ENCODE results near the gene SECISBP2L.
"Not testable (repeated sequence)": the region's sequence is repeated elsewhere in the genome, so short reads cannot be mapped to it uniquely, and the experiment has no call there.

SECISBP2L gene, protein sequence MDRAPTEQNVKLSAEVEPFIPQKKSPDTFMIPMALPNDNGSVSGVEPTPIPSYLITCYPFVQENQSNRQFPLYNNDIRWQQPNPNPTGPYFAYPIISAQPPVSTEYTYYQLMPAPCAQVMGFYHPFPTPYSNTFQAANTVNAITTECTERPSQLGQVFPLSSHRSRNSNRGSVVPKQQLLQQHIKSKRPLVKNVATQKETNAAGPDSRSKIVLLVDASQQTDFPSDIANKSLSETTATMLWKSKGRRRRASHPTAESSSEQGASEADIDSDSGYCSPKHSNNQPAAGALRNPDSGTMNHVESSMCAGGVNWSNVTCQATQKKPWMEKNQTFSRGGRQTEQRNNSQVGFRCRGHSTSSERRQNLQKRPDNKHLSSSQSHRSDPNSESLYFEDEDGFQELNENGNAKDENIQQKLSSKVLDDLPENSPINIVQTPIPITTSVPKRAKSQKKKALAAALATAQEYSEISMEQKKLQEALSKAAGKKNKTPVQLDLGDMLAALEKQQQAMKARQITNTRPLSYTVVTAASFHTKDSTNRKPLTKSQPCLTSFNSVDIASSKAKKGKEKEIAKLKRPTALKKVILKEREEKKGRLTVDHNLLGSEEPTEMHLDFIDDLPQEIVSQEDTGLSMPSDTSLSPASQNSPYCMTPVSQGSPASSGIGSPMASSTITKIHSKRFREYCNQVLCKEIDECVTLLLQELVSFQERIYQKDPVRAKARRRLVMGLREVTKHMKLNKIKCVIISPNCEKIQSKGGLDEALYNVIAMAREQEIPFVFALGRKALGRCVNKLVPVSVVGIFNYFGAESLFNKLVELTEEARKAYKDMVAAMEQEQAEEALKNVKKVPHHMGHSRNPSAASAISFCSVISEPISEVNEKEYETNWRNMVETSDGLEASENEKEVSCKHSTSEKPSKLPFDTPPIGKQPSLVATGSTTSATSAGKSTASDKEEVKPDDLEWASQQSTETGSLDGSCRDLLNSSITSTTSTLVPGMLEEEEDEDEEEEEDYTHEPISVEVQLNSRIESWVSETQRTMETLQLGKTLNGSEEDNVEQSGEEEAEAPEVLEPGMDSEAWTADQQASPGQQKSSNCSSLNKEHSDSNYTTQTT

DNA sequence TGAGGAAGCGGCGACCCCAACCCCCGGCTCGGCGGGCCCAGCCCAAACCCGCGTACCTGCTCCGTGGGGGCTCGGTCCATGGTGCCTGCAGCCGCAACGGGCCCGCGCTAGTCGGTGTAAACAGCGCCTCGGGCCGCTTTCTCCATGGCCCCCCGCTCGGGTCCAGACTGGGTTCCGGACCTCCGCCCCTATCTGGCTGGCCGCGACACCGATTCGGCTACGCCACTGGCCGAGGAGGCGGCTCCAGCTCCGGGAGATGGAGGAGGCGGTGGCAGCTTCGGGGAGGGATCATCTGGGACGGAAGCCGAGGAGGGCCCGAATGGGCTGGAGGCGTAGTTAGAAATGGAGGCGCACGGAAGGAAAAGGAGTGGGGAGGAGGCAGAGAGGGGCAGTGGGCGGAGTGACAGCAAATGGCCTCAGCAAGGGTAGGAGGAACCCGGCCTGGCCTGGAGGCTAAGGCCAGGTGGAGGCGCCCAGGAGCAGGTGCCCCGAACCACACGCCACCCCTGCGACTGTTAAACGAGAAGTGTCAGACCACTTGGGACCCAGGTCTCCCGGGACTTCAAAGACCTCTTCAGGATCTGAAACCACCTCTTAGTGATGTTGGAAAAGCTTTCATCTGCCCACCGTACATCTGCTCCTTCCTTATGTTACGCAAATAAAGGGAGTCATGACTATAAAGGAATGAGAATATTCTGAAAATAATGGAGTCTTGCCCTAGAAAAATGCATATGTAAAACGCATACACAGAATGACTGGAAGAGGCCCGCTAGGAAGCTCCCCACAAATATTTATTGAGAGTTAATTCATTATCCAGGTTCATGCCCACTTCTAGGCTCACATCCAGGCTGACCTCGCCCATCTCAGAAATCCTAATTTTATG, at the start of gene SECISBP2L:
Gene SECISBP2L, minus strand, starts transcription at position 227 of the 883 bp plus-strand sequence. Its CDS starts 147 bp downstream, at position 80.
- peak; percentile 93 for DNase-seq

DNA sequence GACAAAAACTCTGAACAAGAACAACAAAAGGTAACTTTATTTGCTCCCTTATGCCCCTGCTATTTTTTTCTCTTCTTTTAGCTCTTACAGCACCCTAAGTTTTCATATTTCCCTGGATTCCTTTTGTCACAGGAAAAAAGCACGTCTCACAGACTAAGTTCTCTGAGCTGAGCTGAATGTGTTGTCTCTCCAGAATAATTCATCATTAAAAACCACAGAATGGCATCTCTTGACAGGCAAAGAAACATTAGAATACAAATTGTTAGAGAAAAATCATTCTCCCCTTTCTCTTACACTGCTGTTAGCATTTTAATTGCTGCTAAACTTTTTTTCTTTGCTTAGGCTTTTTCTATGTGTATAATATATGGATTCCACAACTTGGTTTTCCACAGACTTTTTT, 48.7 kb upstream of the SECISBP2L start:
- no peak for DNase-seq

DNA sequence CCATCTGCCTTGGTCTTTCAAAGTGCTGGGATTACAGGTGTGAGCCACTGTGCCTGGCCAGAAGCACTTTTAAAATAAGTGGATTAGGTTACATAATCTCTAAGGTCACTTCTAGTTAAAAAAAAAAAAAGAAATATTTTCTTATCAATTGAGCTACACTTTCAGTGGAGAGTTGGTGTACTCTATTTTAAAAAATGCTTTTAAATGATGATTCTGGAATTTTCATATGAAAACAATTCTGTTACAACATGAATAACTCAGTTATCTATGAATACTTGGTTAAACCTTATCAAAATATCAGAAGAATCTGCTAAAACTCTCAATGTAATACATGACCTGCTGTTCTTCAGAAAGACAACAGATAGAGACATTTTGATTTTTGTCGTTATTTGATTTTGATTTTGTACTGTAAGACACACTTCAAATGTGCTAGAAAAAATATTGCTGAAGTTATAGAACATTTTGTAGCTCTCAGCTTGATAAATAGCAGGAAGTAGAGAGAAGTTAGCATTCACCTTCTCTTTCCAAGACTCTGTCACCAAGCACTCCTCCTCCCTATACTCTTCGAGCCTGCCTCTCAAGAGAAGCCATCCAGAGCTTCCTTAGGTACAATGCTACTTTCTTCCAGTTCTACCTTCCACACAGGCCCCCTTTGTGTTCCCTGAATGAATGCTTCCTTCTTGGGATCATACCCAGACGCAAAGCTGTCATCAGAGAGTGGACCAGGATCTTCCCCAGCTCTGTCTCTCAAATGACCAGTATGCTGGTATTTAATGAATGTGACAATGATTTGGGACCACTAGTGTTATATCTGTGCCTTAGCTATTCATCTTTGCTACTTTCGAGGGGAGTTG, 47.2 kb upstream of the SECISBP2L start:
- DNase-seq = no peak

DNA sequence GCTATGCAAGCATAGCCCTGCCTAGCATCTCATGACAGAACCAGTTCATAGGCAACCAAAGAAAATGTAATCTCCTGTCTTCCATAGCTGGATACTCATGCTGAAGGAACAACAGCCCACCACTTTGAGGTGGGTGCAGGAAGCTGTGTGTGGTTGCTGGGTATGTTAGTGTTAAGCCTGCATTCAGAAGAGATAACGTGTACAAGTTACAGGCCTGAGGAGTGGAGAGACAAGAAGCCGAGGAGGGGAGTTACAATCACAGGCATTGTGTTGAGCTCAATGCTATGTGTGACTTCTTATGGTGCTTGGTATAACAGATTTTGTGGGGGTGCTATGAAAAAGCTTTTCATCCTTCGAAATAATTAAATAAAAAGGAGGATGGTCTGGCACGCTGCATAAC, 42.8 kb upstream of the SECISBP2L start:
- DNase-seq = no peak

DNA sequence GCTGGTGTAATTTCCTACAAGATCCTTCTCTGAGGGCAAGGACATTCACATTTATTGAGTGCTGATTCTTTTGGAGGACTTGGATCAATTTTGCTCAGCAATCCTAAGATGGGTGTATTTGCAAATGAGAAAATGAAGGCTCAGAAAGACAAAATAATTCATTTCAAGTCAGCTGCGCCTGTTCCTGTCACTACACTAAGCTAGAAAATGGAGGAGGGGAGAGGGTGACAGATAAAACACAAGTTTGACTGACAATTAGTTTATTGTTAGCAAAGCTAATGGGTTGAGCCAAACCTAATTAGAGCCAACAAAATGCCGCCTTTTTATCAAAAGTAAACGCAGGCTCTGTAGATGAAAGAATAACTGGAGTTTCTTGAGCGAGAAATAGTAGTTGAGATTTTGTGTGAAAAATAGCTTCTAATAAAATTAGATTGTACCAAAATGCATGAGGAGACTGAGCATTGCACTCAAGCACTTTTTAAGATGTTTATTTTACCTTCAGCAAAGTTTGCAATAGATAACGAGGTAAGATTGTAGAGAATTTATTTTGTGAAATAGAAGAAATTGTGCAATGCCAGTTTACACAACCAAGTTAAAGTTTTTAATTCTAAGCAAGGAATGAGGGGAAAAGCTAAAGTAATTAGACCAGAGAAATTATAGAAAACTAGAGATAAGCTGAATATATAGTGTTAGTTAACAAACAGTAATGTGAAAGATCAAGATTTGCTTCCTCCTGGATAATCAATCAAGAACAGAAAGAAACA, 39.6 kb upstream of the SECISBP2L start:
- no peak for DNase-seq

DNA sequence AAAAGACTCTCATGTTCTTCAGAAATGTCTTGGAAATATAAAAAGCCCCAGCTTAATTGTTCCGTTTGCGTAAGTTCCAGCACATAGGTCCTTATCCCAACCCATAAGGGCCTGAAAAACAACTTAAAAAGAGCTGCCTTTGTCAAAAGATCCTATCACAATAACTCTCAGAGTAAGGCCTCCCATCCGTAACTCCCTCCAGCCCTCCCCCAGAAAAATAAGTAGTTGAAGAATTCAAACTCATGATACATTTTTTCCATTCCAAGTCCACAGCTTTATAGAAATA, 38.0 kb upstream of the SECISBP2L start:
- DNase-seq = no peak

DNA sequence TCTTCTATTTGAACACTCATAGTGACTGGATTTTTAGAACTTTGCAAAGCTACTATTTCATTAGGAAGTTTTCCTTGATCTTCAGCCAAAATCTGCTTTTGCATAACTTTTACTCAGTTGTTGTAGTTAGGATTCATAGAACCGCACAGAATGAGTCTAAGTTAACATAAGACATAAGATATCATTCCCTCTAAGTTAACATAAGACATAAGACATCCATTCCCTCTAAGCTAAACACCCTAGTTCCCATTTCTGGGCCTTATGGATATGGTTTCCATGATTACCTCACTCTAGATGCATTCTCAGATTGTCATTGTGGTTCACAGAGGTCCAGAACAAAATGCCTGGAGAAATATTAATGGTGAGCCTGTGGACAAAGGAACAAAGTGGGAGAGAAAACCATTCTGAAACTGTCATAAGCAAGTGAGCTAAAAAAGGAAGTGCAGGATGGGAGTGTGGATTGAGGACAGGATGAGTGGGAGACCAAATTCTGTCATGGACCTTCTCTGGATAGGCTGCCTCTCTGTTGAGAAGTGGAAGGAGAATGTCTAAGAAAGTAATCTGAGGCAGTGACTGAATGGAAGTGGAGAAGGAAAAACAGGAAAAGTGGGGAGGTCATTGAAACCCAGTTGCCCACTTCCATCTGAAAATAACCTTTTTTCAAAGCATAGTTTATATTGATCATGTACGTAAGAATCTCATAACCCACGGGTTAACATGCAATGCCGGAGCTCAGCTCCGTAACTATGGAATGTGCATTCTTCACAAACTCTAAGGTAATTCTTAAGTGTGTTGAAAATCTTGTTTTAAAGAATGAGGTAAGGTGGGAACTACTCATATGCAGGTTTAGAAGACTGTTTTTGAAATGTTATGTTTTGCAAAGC, 37.4 kb upstream of the SECISBP2L start:
- no peak for DNase-seq

DNA sequence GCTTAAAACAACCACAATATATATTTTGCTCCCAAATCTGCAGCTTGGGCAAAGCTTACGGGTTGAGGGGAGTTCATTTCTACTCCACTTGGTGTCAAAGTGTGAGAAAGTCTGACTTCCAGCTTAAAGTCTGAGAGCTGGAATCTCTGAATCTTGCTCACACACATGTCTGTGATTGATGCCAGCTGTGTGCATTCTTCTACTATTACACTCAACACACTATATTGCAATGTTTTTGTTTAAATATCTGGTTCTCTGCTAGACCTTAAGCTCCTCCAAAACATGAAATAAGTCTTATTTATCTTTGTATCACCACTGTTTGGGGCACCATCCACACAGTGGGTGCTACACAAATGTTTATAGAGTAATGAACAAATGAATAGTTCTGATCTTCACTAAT, 36.7 kb upstream of the SECISBP2L start:
- DNase-seq = no peak

DNA sequence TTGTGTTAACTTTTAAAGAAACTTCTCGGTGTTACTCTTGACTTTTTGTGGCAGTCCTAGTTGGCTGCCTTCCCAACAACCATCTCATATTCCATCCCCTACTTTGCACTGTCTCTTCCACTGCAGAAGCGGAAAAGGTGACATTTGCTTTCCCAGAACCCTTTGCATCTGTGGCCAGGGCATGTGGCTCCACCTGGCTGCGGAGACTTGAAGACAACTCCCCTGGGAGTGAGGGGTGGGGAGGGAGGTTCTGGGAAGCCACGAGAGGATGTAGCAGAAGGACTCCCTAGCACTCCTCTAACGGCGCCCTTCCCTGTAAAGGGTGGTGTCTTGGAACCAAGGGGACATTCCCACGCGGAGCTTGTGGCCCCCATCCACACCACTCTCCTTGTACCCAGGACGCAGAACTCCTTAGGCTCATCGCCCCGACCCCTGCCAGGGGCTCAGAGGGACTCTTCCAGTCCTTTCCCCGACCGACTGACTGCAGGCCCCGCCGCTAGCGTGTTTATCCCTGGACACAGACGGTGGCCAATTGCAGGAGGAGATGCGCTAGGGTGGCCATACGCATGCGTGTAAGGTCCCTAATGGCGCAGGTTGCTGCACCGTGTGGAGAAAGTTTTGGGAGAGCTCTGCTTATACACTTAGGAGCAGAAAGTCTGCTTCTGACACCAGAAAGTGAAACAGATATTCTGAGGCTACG, 33.2 kb upstream of the SECISBP2L start:
- no peak for DNase-seq

DNA sequence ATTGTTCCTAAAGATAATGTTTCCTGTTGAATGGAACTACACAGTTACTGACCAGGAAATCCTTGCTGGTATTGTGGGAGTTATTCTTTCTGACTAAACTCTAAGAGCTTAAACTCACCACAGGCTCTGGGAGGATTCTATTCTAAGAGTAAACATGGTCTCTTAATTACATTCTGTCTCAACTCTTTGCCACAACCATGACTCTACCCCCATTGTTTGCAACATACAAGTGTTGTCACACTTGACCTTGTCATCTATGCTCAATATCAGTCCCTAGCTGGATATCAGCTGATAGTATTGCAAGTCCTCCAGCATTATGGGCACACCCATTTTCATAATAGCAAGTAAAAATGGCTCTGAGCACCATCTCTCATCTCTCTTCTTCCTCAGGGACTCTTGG, 29.6 kb upstream of the SECISBP2L start:
- DNase-seq = no peak

DNA sequence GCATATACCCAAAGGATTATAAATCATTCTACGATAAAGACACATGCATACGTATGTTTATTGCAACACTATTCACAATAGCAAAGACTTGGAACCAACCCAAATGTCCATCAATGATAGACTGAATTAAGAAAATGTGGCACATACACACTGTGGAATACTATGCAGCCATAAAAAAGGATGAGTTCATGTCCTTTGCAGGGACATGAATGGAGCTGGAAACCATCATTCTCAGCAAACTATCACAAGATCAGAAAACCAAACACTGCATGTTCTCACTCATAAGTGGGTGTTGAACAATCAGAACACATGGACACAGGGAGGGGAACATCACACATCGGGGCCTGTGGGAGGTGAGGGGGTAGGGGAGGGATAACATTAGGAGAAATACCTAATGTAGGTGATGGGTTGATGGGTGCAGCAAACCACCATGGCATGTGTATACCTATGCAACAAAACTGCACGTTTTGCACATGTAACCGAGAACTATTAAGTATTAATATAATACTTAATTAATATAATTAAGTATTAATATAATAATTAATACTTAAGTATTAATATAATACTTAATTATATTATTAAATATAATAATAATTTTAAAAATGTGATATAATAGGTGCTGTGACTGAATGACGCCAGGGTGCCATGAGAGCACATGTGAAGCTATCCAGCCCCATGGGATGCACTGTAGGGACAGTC, 28.5 kb upstream of the SECISBP2L start:
- DNase-seq = not testable (repeated sequence)

DNA sequence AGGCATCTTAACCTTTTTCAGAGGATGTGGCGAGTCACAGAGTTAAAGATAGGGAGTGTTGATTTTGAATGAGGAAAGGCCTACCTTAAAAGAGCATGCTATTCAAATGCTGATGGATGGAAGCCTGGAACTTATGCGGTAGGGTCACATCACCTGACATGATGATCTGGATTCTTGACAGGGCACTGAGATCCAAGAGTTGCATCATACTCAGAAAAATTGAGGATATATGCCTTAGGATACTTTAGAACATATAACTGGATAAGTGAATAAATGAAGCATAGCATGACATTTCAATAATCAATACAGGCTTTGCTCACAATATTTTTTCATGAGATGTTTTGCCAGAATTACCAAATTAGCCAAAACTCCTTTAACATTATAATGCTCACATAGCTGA, 20.1 kb upstream of the SECISBP2L start:
- no peak for DNase-seq

DNA sequence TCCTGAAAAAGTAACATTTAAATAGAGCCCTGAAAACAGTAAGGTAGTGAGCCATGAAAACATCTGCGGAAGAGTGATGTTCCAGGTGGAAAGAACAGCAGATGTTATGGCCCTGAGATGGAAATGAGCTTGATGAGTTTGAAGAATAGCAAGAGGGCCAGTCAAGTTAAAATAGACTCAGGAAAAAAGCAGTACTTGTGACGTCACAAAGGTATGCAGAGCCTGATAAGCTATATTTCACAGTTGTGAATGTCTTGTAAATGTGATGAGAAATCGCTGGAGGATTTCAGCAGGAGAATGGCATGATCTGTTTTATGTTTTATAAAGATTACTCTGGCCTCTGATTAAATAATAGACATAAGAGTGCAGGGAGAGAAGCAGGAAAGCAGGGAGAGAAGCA, 18.6 kb upstream of the SECISBP2L start:
- no peak for DNase-seq

DNA sequence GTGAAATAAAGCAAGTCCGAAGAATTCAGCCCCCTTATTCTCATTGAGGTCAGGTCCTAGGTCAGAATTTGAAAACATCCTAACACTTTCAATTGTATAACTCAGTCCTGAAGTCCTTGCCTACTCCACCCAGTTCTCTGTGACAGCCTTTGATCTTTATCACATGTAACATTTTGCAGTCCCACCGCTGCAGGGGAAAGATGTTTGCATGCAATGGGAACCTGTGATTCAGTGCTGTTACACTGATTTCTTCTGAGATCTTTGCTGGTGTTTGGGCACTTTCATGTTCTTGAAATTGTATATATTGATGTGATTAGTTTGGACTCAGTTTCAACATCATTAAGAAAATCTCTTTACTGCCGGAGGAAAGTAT, 18.0 kb upstream of the SECISBP2L start:
- no peak for DNase-seq

DNA sequence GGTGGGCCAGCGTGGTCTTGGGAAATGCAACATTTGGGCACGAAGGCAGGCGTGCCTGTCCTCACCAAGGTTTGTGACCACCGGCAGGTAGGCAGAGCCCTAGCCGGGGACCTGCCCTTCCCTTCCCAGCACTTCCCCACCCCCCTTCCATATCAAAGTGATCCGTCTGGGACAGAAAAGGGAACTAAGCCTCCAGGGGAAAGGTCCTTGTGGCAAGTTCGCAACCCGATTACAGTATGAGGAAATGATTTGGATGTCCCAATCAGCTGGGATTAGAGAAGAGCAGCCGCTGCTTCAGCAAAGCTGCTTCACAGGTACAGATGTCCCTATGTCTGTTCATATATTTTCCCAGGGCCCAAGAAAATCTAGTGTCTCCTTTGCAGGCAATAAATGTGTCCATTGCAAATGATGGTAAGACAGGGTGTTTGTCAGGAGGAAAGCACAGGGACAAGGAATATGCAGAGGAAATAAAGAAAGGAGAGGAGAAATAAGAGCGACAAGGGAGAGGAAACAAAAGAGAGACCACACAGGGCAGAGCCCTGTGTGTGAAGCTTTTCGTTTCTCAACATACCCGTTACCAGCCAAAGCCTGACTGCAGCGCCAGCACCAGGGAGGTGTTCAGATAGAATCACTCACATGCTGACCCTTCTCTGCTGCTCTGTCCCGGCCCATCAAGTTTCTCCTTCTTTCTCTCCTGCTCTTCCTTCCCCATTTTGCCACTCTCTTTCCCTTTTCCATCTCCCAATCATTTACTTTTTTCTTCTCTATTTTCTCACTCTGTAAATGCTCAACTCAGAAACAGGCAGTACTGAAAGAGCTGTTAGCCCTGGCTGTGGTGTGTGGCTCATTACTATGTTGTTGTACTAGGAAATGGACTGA, 17.4 kb upstream of the SECISBP2L start:
- DNase-seq = no peak

DNA sequence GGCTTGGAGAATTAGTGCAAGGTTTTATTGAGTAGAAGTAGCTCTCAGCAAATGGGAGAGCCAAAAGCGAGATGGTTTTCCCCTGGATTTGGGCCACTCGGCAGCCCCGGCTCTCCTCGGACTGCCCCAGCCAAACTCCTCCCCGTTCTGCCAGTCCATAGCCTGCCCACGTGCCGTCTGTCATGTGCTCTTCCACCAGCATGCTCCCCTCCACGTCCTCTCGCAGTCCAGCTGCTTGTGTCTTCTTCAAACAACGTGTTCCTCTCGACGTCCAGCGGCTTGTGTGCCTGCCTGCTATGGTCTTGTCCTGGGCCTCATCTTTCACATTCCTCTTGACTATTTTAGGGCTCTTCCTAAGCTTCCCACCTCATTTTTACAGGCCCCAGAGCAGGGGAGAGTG, 16.7 kb upstream of the SECISBP2L start:
- no peak for DNase-seq

DNA sequence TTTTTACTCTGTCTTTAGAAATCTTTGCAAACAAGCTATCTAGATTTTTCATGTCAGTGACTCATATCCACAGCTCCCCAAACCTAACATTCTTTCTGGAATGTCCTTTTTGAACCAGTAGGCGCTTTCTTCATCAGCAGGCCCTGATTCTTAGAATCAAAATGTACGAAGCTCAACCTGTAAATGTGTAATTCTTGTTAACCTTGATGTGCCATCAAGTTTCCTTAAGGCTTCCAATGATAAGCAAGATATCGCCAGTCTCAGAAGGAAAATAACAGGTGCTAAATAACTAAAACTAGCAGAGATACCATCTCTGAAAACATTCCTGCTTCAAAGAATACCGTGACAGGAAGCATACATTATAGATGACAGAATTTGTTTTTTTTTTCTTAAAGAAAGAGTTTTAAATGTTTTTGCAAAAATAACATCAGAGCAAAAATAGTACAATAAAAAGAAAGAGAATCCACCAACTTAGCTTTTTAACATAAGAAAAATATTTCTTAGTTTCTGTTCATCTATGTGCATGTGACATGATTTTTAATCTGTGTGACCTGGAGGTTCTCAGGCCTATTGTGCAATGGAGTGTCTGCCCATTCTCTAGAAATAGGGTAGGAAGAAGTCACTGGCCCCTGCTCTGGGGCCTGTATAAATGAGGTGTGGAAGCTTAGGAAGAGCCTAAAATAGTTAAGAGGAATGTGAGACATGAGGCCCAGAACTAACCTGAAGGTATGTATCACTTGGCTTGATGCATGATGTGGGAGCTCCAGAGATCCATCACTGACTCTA, 14.7 kb upstream of the SECISBP2L start:
- DNase-seq = no peak

Measured in stimulated activated CD8-positive, alpha-beta memory T cell treated with anti-CD3 and anti-CD28 coated beads, Interleukin-4, amount 100 ng/mL, for 48 hours (primary cell).